NCI-H1436 treated with DMSO at 0.1 percent for 48 hours (cell line): ENCODE results near the gene MYCN.

Source experiments
- DNase-seq: peaks from one replicate; lab custom pipeline; 2025; lab: John Stamatoyannopoulos, UW

The MYCN gene

GRCh38 chr2:15979051-15979758 is 38.9 kb downstream of the MYCN start:
- DNase-seq = no peak

GRCh38 chr2:15979759-15980604 is 39.6 kb downstream of the MYCN start:
- no peak for DNase-seq

DNA sequence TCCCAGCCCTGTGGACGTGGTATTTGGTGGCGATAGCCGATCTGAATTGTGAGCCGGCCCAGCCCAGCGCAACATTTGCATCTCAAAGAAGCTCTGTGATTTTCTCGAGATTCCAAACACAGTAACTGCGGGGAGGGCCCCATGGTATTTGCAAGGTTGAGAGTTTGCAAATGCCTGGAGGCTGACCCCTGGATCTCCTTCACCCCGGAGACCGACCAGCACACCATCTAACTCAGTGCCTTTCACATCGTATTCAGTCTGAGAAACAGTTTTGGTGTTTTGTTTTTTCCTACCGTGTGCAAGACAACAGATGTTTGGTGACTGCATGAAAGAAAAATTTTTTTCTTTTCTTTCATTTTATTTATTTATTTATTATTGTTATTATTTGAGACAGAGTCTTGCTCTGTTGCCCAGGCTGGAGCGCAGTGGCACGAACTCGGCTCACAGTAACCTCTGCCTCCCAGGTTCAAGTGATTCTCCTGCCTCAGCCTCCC is 40.3 kb downstream of the MYCN start:
- no peak for DNase-seq

DNA sequence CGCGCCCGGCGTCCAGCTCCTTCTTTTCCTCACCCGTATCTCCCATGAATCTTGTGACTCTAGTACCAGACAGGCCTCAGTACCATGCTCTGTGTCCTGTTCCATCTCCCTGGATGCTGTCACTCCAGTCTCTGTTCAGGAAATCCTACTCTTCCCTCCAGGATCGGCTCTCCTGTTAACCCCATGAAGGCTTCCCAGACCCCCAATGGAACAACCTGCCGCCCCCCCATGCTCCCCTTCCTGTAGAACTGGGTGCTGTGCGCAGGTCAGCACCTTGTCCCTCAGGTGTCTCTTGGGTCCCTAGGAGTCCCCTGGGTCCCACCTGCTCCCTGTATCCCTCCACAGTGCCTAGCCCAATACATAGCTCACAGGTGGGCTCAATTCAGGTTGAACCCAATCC is 41.3 kb downstream of the MYCN start:
- DNase-seq = no peak

DNA sequence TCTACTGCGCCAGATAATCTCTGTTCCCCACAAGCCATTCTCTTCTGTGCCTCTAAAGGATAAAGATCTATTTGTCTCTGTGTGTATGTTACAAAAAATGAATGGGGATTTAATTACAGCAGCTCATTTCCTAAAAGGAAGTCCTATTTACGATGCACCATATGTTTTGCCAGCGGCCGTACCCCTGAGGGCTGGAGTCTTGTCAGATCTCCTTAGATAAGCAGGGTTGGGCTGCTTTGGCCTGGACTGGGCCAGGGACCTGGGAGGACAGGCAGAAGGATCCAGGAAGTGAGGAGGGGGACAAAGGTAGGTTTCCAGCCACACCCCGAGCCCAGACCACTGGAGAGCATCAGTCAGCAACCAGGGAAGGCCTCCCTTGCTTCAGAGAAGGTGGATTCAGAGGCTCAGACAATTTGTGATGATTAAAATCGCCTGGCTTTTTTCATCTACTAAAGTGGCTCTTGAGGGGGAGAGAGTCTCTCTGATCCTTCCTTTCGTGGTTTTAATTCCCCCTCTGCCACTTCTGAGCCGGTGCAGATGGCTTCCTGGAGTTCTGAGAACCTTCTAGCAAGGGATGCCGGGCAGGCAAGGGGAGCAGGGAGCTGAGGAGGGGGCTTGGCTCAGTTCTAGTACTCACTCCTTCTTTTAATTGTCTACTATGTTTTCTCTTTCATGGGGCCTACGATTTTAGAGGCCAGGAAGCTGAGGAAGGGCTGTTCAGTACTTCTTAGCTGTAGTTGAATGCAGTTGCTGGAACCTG is 42.1 kb downstream of the MYCN start:
- no peak for DNase-seq

GRCh38 chr2:15983496-15983895 is 43.1 kb downstream of the MYCN start:
- DNase-seq = no peak

DNA sequence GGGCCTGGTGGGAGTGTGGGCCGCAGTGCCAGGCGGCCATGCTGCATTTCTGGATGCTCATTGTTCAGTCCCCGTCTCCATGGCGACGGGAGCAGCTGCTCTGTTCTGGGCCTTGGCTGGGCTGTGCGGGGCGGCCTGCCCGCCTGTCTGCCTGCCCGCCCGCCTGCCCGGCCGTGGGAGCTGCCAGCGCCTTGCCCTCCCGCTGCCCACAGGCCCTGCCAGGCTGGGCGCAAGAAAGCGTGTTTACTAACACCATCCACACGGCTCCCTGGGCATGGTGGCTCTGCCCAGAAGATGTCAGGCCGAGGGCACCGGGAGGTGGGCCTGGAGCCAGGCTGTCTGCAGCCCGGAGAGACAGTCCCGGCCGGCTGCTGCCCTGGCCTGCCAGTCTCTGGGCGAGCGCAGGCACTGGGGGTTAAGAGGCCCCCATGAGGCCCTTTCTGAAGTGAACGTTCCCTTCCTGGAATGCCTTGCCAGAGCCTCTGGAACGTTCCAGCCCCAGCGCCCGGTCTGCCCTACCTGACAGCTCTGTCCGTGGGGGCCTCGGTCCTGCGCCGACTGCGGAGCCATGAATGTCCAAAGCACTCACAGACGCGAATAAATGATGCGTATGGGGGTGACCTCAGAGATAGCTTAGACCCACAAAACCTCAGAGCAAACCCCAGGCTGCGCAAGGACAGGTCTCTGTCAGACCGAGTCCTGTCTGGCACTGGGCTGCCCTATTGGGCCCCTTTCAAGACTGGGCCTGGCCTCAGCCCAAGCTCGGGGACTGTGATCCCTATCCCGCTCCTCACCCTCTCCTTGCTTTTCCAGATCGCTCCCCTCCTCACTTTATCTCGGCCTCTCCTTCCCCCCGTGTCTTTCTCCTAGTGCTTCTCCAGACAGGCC is 44.3 kb downstream of the MYCN start:
- DNase-seq = no peak

- no peak for DNase-seq
These were observed 45.2 kb downstream of the MYCN start for GRCh38 chr2:15985531-15985930.

- no peak for DNase-seq
These were observed 45.8 kb downstream of the MYCN start for GRCh38 chr2:15986068-15986560.

- no peak for DNase-seq
These were observed 46.3 kb downstream of the MYCN start for GRCh38 chr2:15986644-15987043.

DNA sequence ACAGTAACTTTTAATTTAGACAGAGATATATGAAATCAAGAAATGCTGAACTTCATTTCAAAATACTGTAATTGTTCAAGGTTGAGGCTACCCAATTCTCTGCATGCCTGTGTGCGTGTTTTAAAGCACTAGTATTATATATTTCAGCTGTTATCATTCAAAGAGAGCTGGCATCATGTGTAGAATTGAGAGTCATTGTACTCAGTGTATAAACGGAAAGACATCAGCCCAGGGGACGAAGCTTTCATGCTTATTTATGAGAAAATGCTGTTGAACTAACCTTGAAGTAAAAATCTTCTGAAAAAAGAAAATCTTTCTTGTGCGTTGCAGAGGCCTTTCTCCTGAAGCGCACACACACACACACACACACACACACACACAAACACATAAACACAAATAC is 48.4 kb downstream of the MYCN start:
- no peak for DNase-seq

GRCh38 chr2:15989559-15989958 is 49.2 kb downstream of the MYCN start:
- no peak for DNase-seq

DNA sequence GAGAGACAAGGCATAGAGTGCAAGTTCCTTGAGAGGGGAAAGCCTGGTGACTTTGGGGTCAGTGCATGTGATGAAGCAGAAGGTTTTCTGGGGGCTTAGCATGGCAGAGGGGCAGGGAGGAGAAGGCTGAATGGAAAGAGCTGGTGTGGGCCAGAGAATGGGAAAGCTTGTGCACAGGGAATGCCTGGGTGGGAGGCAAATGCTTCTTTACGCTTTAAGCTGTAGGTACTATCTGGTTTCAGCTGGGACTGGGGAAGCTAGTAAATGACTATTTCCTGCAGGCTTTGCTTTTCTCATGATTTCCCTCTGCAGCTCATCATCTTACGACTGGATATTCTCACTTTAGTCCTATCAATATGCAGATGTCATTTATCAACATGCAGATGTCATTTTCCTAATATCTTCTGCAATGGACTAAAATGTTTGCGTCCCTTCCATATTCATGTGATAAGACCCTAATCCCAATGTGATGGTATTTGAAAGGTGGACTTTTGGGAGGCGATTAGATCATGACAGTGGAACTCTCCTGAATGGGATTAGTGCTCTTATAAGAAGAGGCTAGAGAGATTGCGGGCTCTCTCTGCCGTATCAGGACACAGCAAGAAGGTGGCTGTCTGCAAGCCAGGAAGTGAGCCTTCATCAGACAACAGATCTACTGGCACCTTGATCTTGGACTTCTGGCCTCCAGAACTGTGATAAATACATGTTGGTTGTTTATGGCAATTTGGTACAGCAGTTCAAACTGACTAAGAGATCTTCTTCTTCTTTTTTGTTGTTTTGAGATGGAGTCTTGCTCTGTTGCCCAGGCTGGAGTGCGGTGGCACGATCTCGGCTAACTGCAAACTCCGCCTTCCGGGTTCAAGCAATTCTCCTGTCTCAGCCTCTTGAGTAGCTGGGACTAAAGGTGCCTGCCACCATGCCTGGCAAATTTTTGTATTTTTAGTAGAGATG is 50.1 kb downstream of the MYCN start:
- DNase-seq = no peak

DNA sequence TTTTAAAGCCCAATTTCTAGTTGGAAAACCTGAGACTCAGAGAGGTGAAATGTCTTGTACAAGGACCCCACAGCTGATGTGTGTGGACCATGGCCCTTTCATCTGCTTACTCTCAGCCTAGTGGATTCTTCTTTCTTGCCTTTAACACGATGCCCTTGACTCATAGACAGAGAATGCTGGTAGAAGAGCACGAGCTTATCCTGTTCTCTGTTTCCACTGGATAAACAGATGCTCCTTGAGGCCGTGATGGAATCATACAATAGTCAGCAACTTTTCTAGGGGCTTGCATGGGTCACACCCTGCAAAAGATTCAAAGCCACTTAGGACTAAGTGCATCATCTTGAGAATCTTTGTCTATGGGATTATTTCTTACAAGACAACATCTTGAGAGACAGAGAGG is 50.9 kb downstream of the MYCN start:
- DNase-seq = no peak

GRCh38 chr2:15992457-15993231 is 52.3 kb downstream of the MYCN start:
- no peak for DNase-seq

DNA sequence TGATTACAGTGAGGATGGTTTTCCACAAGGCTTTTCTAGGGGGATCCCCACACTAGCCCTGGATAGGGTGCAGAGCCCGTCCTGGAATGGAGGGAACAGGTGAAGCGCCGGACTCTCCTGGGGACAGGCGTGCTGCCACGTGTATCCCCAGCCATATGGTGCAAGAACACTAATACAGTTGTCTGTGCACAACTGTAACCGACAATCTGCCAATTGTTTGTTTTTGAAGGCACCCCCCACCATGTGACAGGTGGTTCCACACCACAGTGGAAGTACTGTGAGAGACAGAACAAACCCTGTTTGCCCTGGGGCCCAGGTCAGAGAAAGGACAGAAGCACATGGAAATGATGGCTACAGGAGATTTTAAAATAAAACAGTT is 52.9 kb downstream of the MYCN start:
- no peak for DNase-seq

GRCh38 chr2:15993666-15994065 is 53.3 kb downstream of the MYCN start:
- DNase-seq = no peak

- DNase-seq = no peak
These were observed 55.3 kb downstream of the MYCN start for GRCh38 chr2:15995603-15996002.
